ENCODE data around the gene C19orf12.

DNA sequence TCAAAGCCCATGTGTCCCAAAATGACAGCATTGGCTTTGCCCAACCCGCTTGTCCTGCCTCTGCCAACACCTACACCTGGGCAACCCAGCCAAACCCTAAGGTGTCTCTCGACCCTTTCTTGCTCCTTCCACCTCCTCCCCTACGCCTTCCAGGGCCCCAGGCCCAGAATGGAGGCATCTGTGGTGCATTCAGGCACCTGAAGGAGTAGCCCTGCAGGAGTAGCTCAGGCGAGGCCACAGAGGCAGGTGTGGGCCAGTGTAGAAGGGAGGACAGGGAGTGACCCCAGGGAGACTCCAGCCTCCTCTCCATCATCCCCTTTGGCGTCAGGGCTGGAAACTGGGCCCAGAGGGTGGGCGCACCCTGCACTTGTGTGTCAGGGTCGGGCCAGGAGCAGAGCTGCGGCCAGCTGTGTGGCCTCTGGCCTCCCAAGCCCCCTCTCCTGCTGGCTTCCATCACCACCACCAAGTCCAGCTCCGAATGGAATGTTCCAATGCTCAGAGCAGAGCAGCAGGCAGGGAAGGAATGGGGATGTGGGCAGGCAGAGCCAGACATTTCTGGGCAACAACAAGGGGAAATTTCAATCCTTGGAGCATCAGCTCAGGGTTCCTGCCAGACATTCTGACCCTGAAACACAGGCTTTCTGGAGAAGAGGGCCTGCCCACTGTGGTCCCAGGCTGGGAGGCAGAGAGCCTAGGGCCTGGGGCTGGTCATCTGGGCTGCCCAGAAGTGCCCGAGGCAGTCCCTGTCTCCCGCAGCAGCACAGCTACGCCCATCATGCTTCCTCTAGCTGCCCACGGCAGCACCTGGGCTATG is 33.4 kb downstream of the C19orf12 start:
- TF ChIP-seq CTCF (IDR thresholded peaks at IDR 0.05; ENCODE audit: low read length) (no peak), EZH2 (IDR thresholded peaks at IDR 0.05; ENCODE audit: borderline replicate concordance, low read length) (no peak)

All from OCI-LY1 (cell line).